CD4-positive, alpha-beta T cell treated with Interleukin-17A for 1 hour (primary cell): ENCODE data around the gene ARHGEF1.
A peak's percentile ranks its signal among the peaks of the same experiment; 100 is the strongest.
"Not testable (repeated sequence)": the region's sequence is repeated elsewhere in the genome, so short reads cannot be mapped to it uniquely, and the experiment has no call there.

Experiments
- DNase-seq: peaks from one replicate; pipeline ENCODE4 v3.0.0-alpha.2; 2020

The ARHGEF1 gene

DNA sequence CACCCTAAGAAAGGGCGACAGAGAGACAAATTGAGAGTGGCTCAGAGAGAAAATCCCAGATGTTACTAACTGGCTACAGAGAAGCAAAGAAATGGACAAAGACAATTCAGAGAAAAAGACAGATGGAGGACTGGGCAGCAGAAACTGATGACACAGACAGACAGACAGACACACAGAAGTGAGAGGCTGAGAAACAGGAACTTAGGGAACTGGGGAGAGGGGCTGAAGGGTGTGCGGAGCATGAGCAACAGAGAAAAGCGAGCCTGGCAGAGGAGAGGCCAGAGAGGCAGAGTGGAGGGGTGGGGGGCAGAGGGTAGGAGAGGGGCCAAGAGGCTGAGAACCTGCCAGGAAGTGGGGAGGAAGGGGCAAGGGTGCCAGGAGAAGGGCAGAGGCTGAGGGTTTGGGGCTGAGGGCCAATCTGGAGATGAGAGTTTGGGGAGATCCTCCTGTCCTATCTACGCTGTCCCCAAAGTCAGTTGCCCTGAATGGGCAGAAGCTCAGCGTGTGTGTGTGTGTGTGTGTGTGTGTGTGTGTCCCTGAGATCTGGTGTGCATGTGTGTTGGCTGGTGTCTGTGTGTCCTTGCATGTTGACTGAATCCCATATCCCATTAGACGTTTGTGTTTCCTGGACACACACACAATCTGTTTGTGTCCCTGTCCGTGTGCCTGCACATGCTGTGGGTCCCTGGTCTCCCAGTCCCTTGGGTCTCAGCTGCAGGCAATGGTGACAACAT, 50.9 kb downstream of the ARHGEF1 start:
- no peak for DNase-seq

- DNase-seq = peak; percentile 86
Measured at GRCh38 chr19:41934849-41935374, 51.9 kb downstream of the ARHGEF1 start.

GRCh38 chr19:41935760-41936415, 52.9 kb downstream of the ARHGEF1 start:
- no peak for DNase-seq

- peak; percentile 73 for DNase-seq
Measured at GRCh38 chr19:41936416-41936850, 53.4 kb downstream of the ARHGEF1 start.

DNA sequence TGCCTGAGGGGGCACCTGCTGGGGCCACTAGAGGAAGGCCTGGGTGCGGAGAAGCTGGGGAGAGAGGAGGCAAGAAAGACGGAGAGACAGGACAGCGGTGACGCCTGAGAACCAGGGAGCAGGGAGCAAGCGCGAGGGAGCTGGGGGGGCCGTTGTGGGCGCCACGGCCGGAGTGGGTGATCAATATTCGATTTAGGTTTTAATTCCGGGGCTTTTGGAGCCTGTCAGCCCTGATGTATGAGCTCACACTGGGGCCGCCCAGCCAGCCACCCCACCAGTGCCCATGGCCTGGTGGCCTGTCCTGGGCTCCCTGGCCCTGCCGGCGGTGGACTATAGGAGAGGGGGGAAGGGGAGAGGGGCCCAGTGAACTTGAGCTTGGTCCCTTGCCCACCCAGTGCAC, 54.0 kb downstream of the ARHGEF1 start:
- DNase-seq = no peak

DNA sequence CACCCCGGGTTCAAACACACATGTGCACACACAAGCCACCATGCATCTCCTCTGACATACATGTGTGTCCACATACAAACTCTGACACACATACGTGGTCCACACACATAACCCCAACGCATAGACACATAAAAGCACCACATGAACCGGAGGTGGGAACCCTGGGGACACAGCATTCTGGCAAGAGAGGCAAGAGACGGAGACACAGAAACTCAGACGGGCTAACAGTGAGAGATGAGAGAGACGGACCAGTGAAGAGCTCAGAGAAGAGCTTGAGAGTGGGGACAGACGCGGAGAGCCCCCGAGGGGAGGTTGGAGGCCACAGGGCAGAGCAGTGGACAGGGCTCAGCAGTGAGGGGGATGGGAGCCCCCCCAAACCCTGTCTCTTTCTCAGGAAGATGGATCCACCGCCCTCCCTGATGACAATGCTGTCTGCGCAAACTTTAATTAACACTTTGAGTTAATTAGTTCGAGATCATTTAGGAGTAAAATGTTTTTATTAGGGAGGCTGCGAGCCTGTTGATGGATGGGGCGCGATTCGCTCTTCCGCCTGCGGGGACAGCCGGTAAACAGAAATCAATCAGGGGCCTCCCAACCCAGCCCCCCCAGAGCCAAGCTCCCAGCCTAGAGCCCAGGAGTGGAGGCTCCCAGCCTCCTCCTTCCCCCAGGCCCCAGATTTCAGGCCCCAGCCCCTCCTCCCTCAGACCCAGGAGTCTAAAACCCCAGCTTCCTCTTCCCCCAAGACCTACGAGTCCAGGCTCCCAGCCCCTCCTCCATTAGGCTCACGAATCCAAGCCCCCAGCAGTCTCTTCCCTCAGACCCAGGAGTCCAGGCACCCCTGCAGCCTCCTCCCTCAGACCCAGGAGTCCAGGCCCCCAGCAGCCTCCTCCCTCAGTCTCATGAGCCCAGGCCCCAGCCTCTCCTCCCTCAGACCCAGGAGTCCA, 54.8 kb downstream of the ARHGEF1 start:
- no peak for DNase-seq

DNA sequence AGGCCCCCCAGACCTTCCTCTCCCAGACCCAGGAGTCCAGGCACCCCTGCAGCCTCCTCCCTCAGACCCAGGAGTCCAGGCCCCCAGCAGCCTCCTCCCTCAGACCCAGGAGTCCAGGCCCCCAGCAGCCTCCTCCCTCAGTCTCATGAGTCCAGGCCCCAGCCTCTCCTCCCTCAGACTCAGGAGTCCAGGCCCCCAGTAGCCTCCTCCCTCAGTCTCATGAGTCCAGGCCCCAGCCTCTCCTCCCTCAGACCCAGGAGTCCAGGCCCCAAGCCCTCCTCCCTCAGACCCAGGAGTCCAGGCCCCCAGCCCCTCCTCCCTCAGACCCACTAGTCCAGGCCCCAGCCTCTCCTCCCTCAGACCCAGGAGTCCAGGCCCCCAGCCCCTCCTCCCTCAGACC, 56.2 kb downstream of the ARHGEF1 start:
- DNase-seq = not testable (repeated sequence)

DNA sequence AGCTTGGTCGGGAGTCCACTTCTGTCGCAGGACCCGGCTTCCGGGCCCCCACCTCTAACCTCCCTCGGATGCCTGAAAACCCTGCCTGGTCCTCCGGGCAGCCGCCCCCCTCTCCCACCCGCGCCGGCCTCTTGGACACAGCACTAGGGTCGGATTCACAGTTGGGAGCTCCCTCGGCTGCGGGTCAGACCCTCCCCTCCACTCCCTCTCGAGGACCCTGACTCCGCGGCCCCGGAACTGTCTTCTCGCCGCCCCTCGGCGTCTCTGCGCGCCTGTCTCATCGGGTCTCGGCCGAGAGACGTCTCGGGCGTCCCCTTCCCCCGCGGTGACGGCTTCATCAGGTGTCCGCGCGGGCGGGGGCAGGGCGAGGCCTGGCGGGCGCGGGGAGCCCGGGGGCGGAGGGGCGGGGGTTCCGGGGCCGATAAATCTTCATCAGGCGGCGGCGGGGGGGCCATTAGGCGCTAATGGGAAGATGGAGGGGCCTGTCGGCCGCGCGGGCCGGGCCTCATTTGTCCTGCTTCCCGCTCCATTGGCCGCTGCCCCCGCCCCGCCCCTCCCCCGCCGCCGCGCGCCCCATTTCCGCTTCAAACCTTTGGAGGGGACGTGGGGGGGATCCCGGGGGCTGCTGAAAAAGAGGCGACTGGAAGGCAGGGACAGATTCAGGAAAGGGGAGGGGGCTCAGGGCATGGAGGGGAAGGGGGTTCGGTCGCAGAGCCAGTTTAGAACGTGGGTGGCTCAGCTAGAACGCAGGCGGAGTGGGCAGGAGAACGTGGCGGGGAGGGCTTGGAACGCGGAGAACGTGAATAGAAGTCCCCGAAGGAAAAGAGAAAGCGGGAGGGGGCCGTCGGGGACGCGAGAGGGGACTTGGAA, 57.1 kb downstream of the ARHGEF1 start:
- peak; percentile 57 for DNase-seq

GRCh38 chr19:41940731-41941409, 57.9 kb downstream of the ARHGEF1 start:
- no peak for DNase-seq

- no peak for DNase-seq
Measured at GRCh38 chr19:41941410-41942202, 58.6 kb downstream of the ARHGEF1 start.

DNA sequence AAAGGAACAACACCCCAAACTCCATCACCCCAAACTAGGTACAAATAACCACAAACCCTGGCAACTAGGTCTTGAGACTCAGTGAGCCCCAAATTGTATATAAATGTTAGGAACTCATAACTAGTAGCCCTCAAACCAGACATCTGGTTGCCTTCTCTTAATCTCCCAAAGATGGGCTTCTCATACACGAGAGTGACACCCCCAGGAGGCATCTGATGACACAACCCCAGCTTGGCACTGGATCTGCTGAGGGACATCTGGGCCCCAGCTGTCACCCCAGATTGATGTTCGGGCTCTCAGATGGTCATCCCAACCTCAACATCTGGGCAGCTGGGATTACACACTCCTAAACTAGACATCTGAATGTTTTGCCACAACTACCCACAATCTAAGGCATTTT, 61.4 kb downstream of the ARHGEF1 start:
- DNase-seq = peak; percentile 26

DNA sequence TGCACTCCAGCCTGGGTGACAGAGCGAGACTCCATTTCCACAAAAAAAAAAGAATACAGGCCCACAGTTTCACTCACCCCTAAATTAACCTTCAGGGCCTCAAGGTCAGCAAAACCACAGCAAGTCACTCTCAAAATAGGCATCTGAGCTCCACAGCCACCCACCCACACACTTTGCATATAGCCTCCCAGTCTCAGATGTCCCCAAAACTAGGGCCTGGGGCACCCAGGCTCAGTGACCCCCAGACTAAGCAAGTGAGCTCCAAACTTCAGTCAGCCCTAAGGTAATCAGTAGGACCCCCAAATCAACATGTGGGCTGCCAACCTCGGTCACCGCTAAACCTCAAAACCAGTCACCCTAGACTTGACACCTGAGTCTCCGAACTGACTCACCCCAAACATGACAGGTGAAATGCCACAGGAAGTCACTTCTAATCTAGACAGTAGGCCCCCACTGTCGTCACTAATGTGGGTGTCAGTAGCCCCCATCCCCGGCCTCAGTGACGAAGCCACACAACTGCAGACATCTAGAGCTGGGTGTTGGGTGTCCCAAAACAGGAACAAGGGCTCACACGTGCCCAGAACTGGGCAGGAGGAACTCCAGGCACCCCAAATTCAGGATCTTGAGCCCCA, 62.3 kb downstream of the ARHGEF1 start:
- peak; percentile 93 for DNase-seq

- no peak for DNase-seq
Measured at GRCh38 chr19:41947091-41947490, 64.1 kb downstream of the ARHGEF1 start.

DNA sequence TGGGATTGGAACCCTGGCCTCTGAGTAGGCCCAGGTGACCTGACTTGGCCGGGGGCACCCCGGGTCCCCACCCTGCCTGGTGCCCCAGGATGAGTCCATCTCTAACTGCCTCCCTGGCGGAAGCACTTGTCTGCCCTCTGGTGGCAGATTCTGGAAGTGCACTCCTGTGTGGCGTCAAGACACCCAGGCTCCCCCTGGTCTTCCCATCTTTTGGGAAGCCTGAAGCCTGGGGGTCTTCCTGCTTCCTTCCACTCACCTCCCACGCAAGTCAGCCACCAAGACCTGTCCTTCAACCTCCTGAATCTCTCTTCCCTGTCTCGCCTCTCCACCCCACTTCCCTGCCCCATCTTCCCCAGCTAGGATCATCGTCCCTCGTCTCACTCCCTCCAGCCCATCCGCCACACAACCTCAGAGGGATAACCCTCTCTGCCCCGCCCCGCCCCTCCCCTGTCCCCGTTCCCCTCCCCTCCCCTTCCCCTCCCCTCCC, 68.7 kb downstream of the ARHGEF1 start:
- peak; percentile 88 for DNase-seq

DNA sequence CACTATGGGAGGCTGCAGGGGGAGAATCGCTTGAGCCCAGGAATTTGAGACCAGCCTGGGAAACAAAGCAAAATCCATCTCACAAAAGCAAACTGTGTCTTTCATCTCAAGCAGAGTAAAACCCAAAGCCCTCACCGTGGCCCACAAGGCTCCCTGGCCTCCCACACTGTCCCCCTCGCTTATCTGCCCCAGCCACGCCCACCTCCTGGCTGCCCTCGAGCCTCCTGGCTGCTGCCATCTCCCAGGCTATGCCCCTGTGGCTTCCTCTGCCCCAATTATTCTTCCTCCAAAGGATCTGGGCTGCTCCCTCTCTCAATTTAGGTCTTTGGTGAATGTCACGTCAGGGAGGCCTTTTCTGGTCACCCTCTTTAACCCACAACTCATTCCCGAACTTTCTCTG, 72.5 kb downstream of the ARHGEF1 start:
- no peak for DNase-seq

- no peak for DNase-seq
Measured at GRCh38 chr19:41956621-41957020, 73.6 kb downstream of the ARHGEF1 start.
